ENCODE measurements around the gene MAPRE3. TPM values are rescaled to one million over a fixed set of nuclear protein-coding genes. Genes with fewer than 3 reads are reported as not detected.

MAPRE3 gene
- total RNA-seq, 2 donors from 2014 or later: 3.2 to 4.4 TPM

DNA sequence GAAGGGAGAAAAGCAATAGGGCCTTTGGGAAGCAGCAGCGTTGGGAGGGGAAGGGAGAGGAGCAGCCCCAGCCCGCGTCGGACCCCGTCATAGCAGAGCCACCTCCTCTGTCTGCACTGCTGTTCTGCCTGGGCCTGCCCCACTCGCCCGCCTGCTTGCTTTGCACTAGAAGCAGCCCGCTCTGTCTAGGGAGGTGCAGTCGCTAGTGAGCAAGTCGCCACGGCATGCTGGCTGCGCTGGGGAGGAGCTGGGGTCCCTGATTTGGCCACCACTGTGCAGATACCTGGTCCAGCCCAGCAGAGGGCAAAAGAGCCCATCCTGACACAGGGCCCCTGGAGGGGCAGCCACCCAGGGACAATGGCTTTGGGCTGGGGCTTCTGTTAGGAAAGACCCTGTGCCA lies 54.4 kb downstream of the MAPRE3 start:
- no peaks in the 10 kb centered on the region for H3K27me3 Mint-ChIP-seq (ENCODE audit: insufficient read depth)
- no peak overlapping the region for H3K27ac Mint-ChIP-seq
- H3K36me3 ChIP-seq (ENCODE audit: control insufficient read depth, insufficient read depth, low read length): peaks cover 15% of the 10 kb centered on the region
- H3K9me3 Mint-ChIP-seq: no peaks in the 10 kb centered on the region
- H3K4me3 ChIP-seq (ENCODE audit: low read length): no peak overlapping the region
- no peak overlapping the region for H3K9ac ChIP-seq (ENCODE audit: extremely low read depth, low read length, poor library complexity, severe bottlenecking)
- peaks cover 2% of the 10 kb centered on the region for H3K36me3 Mint-ChIP-seq (ENCODE audit: low read depth)
- no peak overlapping the region for H3K4me3 Mint-ChIP-seq
- no peaks in the 10 kb centered on the region for H3K27me3 ChIP-seq (ENCODE audit: control insufficient read depth, insufficient read depth, low read length, poor library complexity, severe bottlenecking)
- H3K4me1 Mint-ChIP-seq: no peaks in the 10 kb centered on the region
- H3K9me3 ChIP-seq (ENCODE audit: control insufficient read depth, low read length): no peaks in the 10 kb centered on the region
- no peak overlapping the region for H3K27ac ChIP-seq (ENCODE audit: low read depth, low read length)
- TF ChIP-seq CTCF (conservative IDR thresholded peaks at IDR 0.05): peak; percentile 50
- peak; percentile 67 for DNase-seq
- H3K4me1 ChIP-seq (ENCODE audit: control insufficient read depth, insufficient read depth, low read length): no peaks in the 10 kb centered on the region
- 94 to 95% methylated on average over 8 to 12 of the region's 12 CpGs for WGBS, 2 experiments (ENCODE audit: insufficient coverage in 1 of 2, insufficient read length in 1 of 2)

DNA sequence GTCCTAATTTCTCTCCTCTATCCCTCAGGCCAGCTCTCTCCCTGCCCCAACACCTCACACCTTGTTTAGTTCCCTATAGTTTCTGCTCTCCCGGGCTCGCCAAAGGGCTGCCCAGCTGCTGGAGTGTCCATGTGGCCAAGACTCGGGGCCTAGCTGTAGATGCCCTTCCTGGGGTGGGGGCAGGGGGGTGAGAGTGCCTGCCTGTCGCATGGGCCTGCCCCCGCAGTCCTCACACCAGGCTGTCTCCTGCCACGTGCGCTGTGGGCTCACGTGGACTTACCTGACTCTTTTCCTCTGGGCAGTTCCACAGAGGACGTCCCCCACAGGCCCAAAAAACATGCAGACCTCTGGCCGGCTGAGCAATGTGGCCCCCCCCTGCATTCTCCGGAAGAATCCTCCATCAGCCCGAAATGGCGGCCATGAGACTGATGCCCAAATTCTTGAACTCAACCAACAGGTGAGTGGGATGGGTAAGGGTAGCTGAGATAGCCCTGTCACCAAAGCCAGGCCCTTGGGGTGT lies 54.9 kb downstream of the MAPRE3 start:
- Histone ChIP-seq H3K4me1 (ENCODE audit: control insufficient read depth, insufficient read depth, low read length) (no peaks in the 10 kb centered on the region), H3K36me3 (ENCODE audit: control insufficient read depth, insufficient read depth, low read length) (peaks cover 17% of the 10 kb centered on the region), H3K9ac (ENCODE audit: extremely low read depth, low read length, poor library complexity, severe bottlenecking) (no peak overlapping the region), H3K27ac (ENCODE audit: low read depth, low read length) (no peak overlapping the region), H3K27me3 (ENCODE audit: control insufficient read depth, insufficient read depth, low read length, poor library complexity, severe bottlenecking) (no peaks in the 10 kb centered on the region), H3K9me3 (ENCODE audit: control insufficient read depth, low read length) (no peaks in the 10 kb centered on the region), H3K4me3 (ENCODE audit: low read length) (no peak overlapping the region)
- Mint-ChIP-seq H3K4me1 (no peaks in the 10 kb centered on the region), H3K36me3 (ENCODE audit: low read depth) (peaks cover 2% of the 10 kb centered on the region), H3K27ac (no peak overlapping the region), H3K27me3 (ENCODE audit: insufficient read depth) (no peaks in the 10 kb centered on the region), H3K9me3 (no peaks in the 10 kb centered on the region), H3K4me3 (no peak overlapping the region)
- TF ChIP-seq CTCF (conservative IDR thresholded peaks at IDR 0.05): no peak
- no peak for DNase-seq
- WGBS, 2 experiments (ENCODE audit: insufficient coverage in 1 of 2, insufficient read length in 1 of 2): 93 to 97% methylated on average over 6 to 13 of the region's 13 CpGs

DNA sequence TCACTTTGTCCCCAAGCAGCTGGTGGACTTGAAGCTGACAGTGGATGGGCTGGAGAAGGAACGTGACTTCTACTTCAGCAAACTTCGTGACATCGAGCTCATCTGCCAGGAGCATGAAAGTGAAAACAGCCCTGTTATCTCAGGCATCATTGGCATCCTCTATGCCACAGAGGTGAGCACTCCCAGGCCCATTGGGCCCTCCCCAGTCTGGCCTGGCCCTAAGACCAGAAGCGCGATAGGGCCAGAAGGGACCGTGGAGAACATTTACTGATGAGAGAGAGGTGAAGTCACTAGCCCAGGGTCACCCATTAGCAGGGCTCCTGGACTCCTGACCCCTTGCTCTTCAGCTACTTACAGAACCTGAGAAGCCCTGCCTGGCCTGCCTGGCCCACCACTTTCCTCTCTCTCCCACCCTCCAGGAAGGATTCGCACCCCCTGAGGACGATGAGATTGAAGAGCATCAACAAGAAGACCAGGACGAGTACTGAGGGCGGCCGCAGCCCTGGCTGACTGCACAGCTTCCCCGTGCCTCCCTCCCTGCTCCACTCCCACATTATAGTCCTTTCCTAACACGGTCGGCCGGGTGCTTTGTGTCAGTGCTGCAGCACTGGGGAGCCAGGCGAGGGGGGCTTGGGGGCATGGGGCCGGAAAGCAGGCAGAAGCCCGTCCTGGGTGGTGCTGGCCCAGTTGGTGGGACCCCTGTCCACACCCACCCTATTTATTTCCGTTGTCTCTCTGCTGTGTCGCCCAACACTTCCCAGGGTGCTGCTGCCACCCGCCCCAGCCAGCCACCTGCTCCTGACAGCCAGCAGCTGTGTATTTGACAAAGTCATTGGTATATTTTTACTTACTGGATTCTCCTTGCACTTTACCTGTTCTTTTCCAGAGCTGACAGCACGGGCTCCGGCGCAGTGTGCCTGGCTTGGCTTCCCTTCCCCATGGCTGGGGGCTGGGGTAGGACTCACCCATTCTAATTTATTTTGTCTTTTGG lies 55.7 kb downstream of the MAPRE3 start:
- H3K4me3 Mint-ChIP-seq: no peak overlapping the region
- no peaks in the 10 kb centered on the region for H3K4me1 ChIP-seq (ENCODE audit: control insufficient read depth, insufficient read depth, low read length)
- H3K27me3 Mint-ChIP-seq (ENCODE audit: insufficient read depth): no peaks in the 10 kb centered on the region
- H3K9me3 ChIP-seq (ENCODE audit: control insufficient read depth, low read length): no peaks in the 10 kb centered on the region
- no peak overlapping the region for H3K27ac ChIP-seq (ENCODE audit: low read depth, low read length)
- no peaks in the 10 kb centered on the region for H3K27me3 ChIP-seq (ENCODE audit: control insufficient read depth, insufficient read depth, low read length, poor library complexity, severe bottlenecking)
- H3K27ac Mint-ChIP-seq: no peak overlapping the region
- H3K36me3 ChIP-seq (ENCODE audit: control insufficient read depth, insufficient read depth, low read length): peaks cover 20% of the 10 kb centered on the region
- no peaks in the 10 kb centered on the region for H3K4me1 Mint-ChIP-seq
- DNase-seq: no peak
- WGBS, 2 experiments (ENCODE audit: insufficient coverage in 1 of 2, insufficient read length in 1 of 2): 93 to 96% methylated on average over 7 to 24 of the region's 24 CpGs
- no peak overlapping the region for H3K9ac ChIP-seq (ENCODE audit: extremely low read depth, low read length, poor library complexity, severe bottlenecking)
- no peak for TF ChIP-seq CTCF (conservative IDR thresholded peaks at IDR 0.05)
- H3K4me3 ChIP-seq (ENCODE audit: low read length): no peak overlapping the region
- H3K36me3 Mint-ChIP-seq (ENCODE audit: low read depth): peaks cover 2% of the 10 kb centered on the region
- no peaks in the 10 kb centered on the region for H3K9me3 Mint-ChIP-seq
